Naive thymus-derived CD8-positive, alpha-beta T cell (primary cell): ENCODE data around the gene MAMDC4. TPM values are rescaled to one million over a fixed set of nuclear protein-coding genes. Genes with fewer than 3 reads are reported as not detected.

Experiments used
- ATAC-seq, 2 donors: fragments of 150-1000 bp; cut with Tn5 transposase in 1 of 2; sonication (Bioruptor Pico), chemical (Tn5 transposase) in 1 of 2; 1 replicate in 1 of 2; 2 replicates in 1 of 2; pipeline ENCODE4 v1.10.0; 2021; ENCODE audit warnings: mild to moderate bottlenecking in 2 of 2, moderate library complexity in 2 of 2
- POLR2A ChIA-PET: fragments of 350-600 bp; sonication (Branson Sonifier 250); formaldehyde crosslinking; loops from one replicate; lab custom pipeline; 2021; ENCODE audit warnings: antibody characterized with exemption; lab: Charles Lee
- DNase-seq, 10 donors: peaks; one replicate each; pipeline versions ENCODE4 v3.0.0 to v3.0.0-alpha.2; 2020 to 2022
- H3K27ac Mint-ChIP-seq, 10 donors: one replicate each; pipeline ENCODE4 v1.8.0; 2020 to 2022; ENCODE audit warnings: mild to moderate bottlenecking in 10 of 10, mixed read lengths in 10 of 10, moderate library complexity in 4 of 10, inconsistent platforms in 1 of 10
- H3K27me3 Mint-ChIP-seq, 5 donors: one replicate each; pipeline ENCODE4 v1.8.0; 2021 to 2022; ENCODE audit warnings: mixed read lengths in 5 of 5
- H3K36me3 Mint-ChIP-seq, 3 donors: one replicate each; pipeline ENCODE4 v1.8.0; 2020 to 2022; ENCODE audit warnings: mixed read lengths in 3 of 3, mild to moderate bottlenecking in 2 of 3, inconsistent platforms in 1 of 3
- H3K4me1 Mint-ChIP-seq, 4 donors: one replicate each; pipeline ENCODE4 v1.8.0; 2021 to 2022; ENCODE audit warnings: mixed read lengths in 4 of 4
- H3K4me3 Mint-ChIP-seq, 10 donors: one replicate each; pipeline ENCODE4 v1.8.0; 2020 to 2022; ENCODE audit warnings: mild to moderate bottlenecking in 10 of 10, mixed read lengths in 10 of 10, moderate library complexity in 6 of 10, inconsistent platforms in 1 of 10
- H3K9me3 Mint-ChIP-seq, 9 donors: one replicate each; pipeline ENCODE4 v1.8.0; 2020 to 2022; ENCODE audit warnings: mixed read lengths in 9 of 9, mild to moderate bottlenecking in 3 of 9, inconsistent platforms in 1 of 9, moderate library complexity in 1 of 9
- polyA plus RNA-seq, 3 donors: library from polyadenylated mRNA; unstranded; fragments of 300-500 nt; fragmentation: Illumina TruSeq; gene quantifications; one replicate each; pipeline ENCODE4 v1.2.3, GENCODE V29; 2021
- total RNA-seq, 8 experiments: library from RNA in 2 of 8; stranded (reverse) in 2 of 8; gene quantifications; one replicate each; pipeline ENCODE4 v1.2.3 and lab custom pipeline; 2021 to 2026

The MAMDC4 gene
- total and polyA plus RNA-seq, 5 experiments from 2014 or later, result 0.14 to 7.5 (median 3.3) TPM; not detected in 1

DNA sequence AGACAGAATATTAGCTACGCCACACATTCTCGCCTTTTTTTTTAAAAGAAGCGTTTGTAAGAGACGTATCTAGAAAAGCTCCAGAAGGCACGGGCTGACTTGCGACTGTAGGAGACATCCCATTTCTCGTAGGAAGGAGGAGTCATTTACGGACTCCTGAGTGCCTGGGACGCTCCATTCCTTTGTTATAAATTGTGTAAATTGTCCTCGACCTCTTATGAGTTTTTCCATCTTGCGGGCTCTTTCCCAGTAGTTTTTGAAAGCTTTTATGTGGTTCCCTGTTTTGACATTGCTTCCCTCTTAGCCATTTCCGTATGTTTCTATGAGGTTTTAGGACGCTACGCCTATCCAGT lies 43.4 kb upstream of the MAMDC4 start:
- Mint-ChIP-seq H3K4me1 (peaks cover 19 to 59% (median 51%) of the 10 kb centered on the region in 4 donors), H3K9me3 (no peaks in the 10 kb centered on the region), H3K27me3 (no peaks in the 10 kb centered on the region), H3K4me3 (peak overlapping the region; percentile 75 to 89 (median 82)), H3K27ac (peak overlapping the region; percentile 1 to 88 (median 66)), H3K36me3 (peaks cover 0 to 21% (median 0%) of the 10 kb centered on the region in 3 donors)
- ATAC-seq, result no peak
- POLR2A ChIA-PET, result interaction anchor here (0.8 to 4.2 kb wide), 7 partner anchors 9 to 415 kb away, joined by 3 to 44 read pairs (median 5); partner anchors contain the start of gene TMEM141
- no peak for DNase-seq

DNA sequence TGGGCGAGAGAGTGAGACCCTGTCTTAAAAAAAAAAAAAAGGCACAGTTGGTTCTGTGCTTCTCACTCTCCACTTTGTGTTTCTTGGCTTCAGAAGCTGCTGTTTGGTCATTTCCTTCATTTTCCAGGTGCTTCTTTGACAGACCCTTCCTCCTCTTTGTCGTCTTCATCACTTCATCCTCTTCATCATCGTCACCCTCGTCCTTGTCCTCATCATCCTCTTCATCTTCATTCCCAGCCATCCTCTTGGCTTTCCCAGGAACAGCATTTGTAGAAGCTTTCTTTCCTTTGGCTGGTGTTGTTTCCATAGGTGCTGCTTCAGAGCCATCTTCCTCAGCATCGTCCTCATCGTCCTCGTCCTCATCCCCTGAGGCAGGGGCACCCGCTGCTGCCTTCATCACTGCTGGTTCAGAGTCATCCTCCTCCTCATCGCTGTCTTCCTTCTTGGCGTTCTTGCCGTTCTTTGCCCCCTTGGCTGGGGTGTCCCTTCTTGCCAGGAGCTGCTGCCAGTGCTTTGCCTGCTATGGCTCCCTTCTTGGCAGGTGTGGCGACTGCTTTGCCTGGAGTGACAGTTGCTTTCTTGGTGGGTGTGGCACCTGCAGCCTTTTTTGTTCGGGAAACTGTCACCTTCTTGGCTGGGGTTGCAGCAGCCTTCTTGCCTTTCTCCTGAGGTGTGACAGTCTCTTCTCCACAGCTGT lies 37.3 kb upstream of the MAMDC4 start:
- Mint-ChIP-seq H3K4me1 (peaks cover 15 to 50% (median 43%) of the 10 kb centered on the region in 4 donors), H3K27me3 (no peaks in the 10 kb centered on the region), H3K36me3 (peaks cover 0 to 27% (median 4%) of the 10 kb centered on the region in 3 donors), H3K4me3 (no peak overlapping the region), H3K9me3 (no peaks in the 10 kb centered on the region), H3K27ac (peak overlapping the region in 3 of 10 donors; percentile 31 to 71 (median 48))
- ATAC-seq, result no peak
- DNase-seq, result peak in 1 of 10 donors; percentile 24
- POLR2A ChIA-PET, result interaction anchor here (0.7 kb wide), 2 partner anchors 9 to 23 kb away, joined by 3 to 4 read pairs; no protein-coding TSS in a partner anchor

DNA sequence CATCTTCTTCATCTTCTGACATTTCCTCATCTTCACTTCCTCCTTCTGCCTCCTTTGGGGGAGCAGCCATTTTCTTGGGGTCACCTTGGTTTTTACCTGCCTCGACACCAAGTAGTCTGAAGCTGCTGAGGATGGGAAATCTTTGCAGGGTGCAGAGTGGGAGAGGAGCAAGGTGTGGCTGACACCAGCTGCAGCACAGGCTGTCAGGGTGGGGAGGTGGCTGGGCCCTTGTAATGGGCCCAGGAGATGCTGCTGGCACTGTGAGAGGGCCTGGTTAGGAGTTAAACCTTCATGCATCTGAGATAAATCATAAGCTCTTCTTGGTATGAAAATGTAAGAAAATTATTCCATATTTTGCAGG lies 36.7 kb upstream of the MAMDC4 start:
- H3K36me3 Mint-ChIP-seq, result peaks cover 0 to 24% (median 4%) of the 10 kb centered on the region in 3 donors
- POLR2A ChIA-PET, result no interaction called here
- H3K27ac Mint-ChIP-seq, result peak overlapping the region in 1 of 10 donors; percentile 31
- H3K4me1 Mint-ChIP-seq, result peaks cover 12 to 45% (median 38%) of the 10 kb centered on the region in 4 donors
- no peak for ATAC-seq
- H3K27me3 Mint-ChIP-seq, result no peaks in the 10 kb centered on the region
- H3K9me3 Mint-ChIP-seq, result no peaks in the 10 kb centered on the region
- DNase-seq, result peak in 1 of 10 donors; percentile 54
- H3K4me3 Mint-ChIP-seq, result no peak overlapping the region

DNA sequence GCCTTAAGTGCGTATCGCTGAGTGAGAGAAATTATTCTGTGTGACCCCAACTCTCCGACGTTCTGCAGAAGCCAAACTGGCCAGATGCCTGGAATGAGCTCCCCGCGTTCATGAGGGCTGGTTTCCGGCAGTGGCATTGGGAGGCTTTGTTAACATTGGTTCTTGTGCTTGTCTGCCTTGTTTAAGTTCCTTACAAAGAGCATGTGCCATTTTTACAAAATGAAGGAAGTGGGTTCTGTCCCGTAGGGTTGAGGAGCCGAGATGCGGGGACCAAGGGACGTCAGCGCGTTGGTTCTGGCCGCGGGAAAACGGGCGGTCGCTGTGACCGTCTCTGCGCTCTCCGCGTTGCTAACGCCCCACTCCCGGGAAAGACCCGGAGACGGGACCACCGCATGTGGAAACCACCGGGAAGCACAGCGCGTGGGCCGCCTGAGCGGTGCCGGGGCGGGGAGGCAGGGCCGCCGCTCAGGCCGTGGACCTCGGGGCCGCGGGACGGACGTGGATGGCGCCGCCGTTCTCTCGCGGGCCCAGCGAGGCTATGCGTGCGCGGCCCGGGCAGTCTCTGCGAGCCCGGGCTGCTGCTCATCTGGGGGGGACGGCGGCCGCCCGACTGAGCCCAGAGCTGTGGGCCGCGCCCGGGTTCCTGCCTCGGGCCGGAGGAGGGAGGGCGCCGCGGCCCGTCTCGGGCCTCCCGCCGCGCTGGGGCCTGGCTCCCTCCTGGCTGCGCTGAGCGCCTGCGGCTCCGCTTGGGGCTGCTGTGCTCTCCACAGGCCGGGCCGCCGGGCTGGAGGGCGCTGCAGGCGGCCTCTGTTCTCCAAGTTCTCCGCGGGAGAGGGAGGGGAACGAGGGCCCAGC lies 30.9 kb upstream of the MAMDC4 start:
- Mint-ChIP-seq H3K27ac (peak overlapping the region in 1 of 10 donors; percentile 78), H3K4me1 (peaks cover 7 to 20% (median 11%) of the 10 kb centered on the region in 4 donors), H3K27me3 (no peaks in the 10 kb centered on the region), H3K36me3 (peaks cover 0 to 24% (median 4%) of the 10 kb centered on the region in 3 donors), H3K4me3 (peak overlapping the region in 5 of 10 donors; percentile 14 to 63 (median 31)), H3K9me3 (no peaks in the 10 kb centered on the region)
- ATAC-seq (no peak), DNase-seq (peak in 1 of 10 donors; percentile 43)
- POLR2A ChIA-PET, result interaction anchor here (0.6 to 1.5 kb wide), 4 partner anchors 21 to 200 kb away, joined by 3 to 6 read pairs (median 3); no protein-coding TSS in a partner anchor

DNA sequence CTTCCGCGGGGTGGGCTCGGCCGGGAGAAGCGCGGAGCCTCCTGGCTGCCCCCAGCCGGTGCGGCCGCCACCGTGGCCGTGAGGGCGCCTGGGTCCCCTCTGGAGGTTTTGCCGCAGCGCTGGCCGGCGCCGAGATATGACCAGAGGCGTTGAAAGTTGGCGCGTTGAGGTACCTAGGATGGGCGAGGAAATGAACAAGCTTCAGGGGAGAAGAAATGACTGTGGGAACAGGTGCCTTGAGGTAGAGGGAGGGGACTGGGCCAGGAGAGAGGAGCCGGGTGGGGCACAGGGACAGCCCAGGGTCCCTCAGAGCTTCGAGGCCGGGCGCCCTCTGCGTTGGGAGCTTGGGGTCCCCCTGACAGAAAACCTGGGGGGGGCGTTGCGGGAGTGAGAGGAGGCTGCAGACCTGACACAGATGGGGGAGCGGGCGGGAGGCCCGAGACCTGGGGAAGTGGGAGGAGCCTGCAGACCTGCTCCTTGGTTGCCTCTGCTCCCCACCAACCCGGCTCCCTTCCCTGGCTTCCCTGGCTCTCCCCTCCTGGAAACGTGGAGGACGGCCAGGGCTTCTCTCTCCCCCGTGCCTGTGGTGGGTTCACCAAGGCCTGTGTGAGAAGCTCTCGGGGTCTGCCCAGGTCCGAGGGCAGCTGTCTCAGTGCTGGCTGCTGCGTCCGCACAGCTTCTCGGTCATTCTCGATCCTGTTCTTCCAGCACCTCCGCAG lies 30.2 kb upstream of the MAMDC4 start:
- Mint-ChIP-seq H3K4me3 (peak overlapping the region in 1 of 10 donors; percentile 56), H3K4me1 (peaks cover 6 to 17% (median 10%) of the 10 kb centered on the region in 4 donors), H3K27ac (no peak overlapping the region), H3K27me3 (no peaks in the 10 kb centered on the region), H3K36me3 (peaks cover 0 to 21% (median 3%) of the 10 kb centered on the region in 3 donors), H3K9me3 (no peaks in the 10 kb centered on the region)
- peak in 1 of 10 donors; percentile 53 for DNase-seq
- no peak for ATAC-seq
- POLR2A ChIA-PET, result interaction anchor here (0.6 to 1.5 kb wide), 5 partner anchors 17 to 199 kb away, joined by 3 to 6 read pairs (median 3); no protein-coding TSS in a partner anchor

DNA sequence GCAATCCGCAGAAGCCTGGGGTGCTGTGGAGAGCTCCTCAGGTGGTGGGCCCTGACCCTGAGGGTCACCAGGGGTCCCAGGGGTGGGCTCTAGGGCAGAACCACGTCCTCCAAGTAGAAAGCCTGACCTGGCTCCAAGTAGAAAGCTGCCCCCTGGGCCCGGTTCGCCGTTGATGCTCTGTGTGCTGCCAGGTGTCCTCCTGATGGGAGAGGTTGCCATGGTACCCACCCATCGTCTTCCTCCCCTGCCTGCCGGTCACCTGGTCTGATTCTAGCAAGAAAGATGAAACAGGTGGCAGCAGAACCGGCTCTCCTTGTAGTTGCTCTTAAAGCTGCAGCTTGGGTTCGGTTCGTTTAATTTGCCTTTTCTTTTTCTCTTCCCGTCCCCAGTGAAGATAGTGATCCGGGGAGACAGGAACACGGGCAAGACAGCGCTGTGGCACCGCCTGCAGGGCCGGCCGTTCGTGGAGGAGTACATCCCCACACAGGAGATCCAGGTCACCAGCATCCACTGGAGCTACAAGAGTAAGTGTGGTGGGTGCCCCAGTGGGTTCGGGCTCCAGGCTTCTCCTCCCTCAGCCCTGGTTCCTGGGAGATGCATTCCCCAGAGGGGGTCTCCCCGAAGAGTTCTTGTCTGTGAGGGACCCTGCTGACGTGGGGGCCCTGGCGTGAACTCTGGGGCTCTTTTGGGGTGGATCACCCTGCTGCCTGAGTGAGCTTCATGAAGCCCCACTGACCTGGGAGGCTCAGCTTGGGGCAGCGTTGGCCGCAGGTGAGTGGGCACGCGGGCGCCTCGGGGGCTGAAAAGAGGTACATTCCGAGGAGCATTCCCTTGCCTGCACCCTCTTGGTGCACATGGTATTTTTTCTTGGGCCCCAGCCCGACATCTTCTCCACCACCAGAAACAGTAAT lies 28.8 kb upstream of the MAMDC4 start:
- H3K4me1 Mint-ChIP-seq, result peaks cover 5 to 15% (median 10%) of the 10 kb centered on the region in 4 donors
- H3K27me3 Mint-ChIP-seq, result no peaks in the 10 kb centered on the region
- DNase-seq (peak in 1 of 10 donors; percentile 53), ATAC-seq (no peak)
- no peak overlapping the region for H3K4me3 Mint-ChIP-seq
- POLR2A ChIA-PET, result interaction anchor here (0.6 to 1.1 kb wide), 5 partner anchors 9 to 721 kb away, joined by 3 to 6 read pairs (median 3); no protein-coding TSS in a partner anchor
- H3K36me3 Mint-ChIP-seq, result peaks cover 0 to 19% (median 1%) of the 10 kb centered on the region in 3 donors
- no peak overlapping the region for H3K27ac Mint-ChIP-seq
- no peaks in the 10 kb centered on the region for H3K9me3 Mint-ChIP-seq

DNA sequence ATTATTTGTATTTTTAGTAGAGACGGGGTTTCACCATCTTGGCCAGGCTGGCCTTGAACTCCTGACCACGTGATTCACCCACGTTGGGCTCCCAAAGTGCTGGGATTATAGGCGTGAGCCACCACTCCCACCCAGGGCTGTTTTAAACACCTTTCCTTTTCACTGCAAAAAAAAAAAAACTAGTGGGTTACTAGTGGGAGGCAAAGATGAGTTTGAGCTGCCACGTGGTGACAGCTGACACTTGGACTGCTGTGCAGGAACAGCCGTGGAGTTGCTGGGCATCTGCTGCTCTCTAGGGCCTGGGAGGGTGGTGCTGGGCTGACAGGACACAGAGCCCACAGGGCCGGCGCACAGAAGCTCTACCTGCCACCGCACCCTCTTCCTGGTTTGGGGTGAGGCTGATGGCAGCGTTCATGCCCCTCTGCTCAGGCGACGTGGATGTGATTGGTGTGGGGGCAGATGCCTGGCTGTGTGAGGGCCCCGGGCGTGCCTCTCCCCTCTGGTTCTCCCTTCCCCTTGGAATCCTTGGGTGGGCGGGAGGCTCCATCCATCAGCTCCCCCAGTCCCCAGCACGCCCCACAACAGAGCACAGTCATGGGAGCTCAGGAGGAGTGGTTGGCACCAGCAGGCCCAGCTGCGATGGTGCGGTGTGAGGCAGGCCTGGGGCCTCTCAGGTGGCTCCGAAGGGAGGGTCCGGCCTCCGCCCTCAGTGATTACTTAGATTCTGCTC lies 27.5 kb upstream of the MAMDC4 start:
- Mint-ChIP-seq H3K27me3 (no peaks in the 10 kb centered on the region), H3K27ac (no peak overlapping the region), H3K36me3 (peaks cover 0 to 22% (median 6%) of the 10 kb centered on the region in 3 donors), H3K9me3 (no peaks in the 10 kb centered on the region), H3K4me3 (no peak overlapping the region), H3K4me1 (peaks cover 5 to 9% (median 8%) of the 10 kb centered on the region in 4 donors)
- POLR2A ChIA-PET, result no interaction called here
- peak in 1 of 10 donors; percentile 52 for DNase-seq
- ATAC-seq, result no peak

DNA sequence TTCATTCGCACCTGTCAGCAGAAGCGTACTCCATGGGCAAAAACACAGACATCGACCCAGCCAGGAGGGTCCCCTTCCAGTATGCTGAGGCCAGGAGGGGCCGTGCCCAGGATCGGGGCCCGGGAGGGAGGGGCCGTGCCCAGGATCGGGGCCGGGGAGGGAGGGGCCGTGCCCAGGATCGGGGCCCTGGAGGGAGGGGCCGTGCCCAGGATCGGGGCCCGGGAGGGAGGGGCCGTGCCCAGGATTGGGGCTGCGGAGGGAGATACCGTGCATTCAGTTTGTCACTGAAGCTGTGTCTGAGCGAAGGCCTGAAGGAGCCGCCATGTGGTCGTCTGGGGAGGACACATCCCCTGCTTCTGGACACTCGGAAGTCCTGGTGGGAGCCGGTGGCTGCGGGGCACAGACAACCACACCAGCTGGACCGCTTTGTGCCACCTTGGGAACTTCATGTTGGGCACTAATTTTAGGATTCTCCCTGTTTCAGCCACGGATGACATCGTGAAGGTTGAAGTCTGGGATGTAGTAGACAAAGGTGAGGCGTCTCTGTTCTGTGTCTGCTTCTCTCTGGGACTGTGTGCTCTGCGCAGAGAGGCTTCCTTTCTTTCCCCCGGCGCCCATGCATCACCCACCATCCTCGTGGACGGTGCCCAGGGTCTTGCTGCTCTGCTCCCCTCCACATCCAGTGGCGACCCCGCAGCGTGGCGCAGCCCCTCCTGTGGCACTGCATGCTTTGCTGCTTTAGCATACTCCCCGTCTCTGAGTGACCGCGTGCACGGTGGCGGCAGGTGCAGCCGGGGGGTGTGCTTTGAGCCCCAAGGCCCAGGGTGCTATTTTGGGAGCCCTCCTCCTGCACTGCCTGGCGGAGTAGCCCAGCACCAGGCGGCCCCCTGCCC lies 26.6 kb upstream of the MAMDC4 start:
- no peak overlapping the region for H3K4me3 Mint-ChIP-seq
- POLR2A ChIA-PET, result no interaction called here

DNA sequence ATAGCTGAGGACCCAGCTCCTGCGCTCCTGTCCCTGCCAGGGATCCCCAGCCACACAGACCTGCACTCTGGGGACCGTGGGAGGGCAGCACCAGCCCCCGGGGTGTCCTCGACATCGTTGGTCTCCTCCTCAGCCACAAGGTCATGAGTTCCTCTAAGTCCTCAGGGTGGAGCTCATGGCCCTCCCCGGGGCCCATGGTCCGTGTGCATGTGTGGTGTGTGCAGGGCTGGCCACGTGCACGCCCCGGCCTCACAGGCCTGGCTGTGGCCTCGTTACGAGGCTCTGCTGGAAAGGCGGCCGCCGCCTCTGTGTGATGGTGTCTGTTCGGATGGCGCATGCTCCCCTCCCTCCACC lies 26.0 kb upstream of the MAMDC4 start:
- ATAC-seq (no peak), DNase-seq (peak in 1 of 10 donors; percentile 49)
- Mint-ChIP-seq H3K4me3 (no peak overlapping the region), H3K36me3 (peaks cover 0 to 28% (median 6%) of the 10 kb centered on the region in 3 donors), H3K27ac (no peak overlapping the region), H3K27me3 (no peaks in the 10 kb centered on the region), H3K9me3 (no peaks in the 10 kb centered on the region), H3K4me1 (peaks cover 0 to 2% (median 1%) of the 10 kb centered on the region in 4 donors)
- POLR2A ChIA-PET, result no interaction called here

More for the DNA sequence above, 26.6 kb upstream of the MAMDC4 start:
- ATAC-seq, result no peak
- H3K36me3 Mint-ChIP-seq, result peaks cover 0 to 26% (median 6%) of the 10 kb centered on the region in 3 donors
- H3K27me3 Mint-ChIP-seq, result no peaks in the 10 kb centered on the region
- peaks cover 5 to 8% (median 7%) of the 10 kb centered on the region in 4 donors for H3K4me1 Mint-ChIP-seq
- no peak overlapping the region for H3K27ac Mint-ChIP-seq
- no peaks in the 10 kb centered on the region for H3K9me3 Mint-ChIP-seq
- DNase-seq, result peak in 1 of 10 donors; percentile 34
